ENCODE results near the gene SIGLEC5. TPM values are rescaled to one million over a fixed set of nuclear protein-coding genes. Genes with fewer than 3 reads are reported as not detected.

Gene SIGLEC5
- total RNA-seq, 1 experiment from 2014 or later: not detected

DNA sequence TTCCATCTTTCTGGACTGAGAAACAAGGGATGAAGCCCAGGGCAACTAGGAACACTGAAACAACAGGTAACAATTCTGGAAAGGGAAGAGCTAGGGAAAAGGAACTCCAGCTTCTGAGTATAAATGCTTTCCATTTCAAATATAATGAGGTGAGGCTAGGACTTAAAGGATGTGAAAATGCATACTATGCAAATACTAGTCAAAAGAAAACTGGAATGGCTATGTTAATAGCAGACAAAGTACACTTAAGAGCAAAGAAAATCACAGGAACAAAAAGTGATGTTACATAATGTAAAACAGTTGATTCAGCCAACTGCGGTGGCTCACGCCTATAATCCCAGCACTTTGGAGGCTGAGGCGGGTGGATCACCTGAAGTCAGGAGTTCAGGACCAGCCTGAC, 10.2 kb upstream of the SIGLEC5 start:
- Histone ChIP-seq H3K36me3 (no peaks in the 10 kb centered on the region), H3K27me3 (no peaks in the 10 kb centered on the region), H3K4me3 (no peak overlapping the region), H3K9me3 (no peaks in the 10 kb centered on the region)
- no peak for DNase-seq

GRCh38 chr19:51639916-51640315, 9.7 kb upstream of the SIGLEC5 start:
- DNase-seq: no peak
- Histone ChIP-seq H3K9me3 (no peaks in the 10 kb centered on the region), H3K36me3 (no peaks in the 10 kb centered on the region), H3K27me3 (no peaks in the 10 kb centered on the region), H3K4me3 (no peak overlapping the region)

- DNase-seq: no peak
- no peaks in the 10 kb centered on the region for H3K9me3 ChIP-seq
- no peak overlapping the region for H3K4me3 ChIP-seq
- no peaks in the 10 kb centered on the region for H3K27me3 ChIP-seq
- H3K36me3 ChIP-seq: no peaks in the 10 kb centered on the region
Measured at GRCh38 chr19:51637362-51637978, 7.3 kb upstream of the SIGLEC5 start.

DNA sequence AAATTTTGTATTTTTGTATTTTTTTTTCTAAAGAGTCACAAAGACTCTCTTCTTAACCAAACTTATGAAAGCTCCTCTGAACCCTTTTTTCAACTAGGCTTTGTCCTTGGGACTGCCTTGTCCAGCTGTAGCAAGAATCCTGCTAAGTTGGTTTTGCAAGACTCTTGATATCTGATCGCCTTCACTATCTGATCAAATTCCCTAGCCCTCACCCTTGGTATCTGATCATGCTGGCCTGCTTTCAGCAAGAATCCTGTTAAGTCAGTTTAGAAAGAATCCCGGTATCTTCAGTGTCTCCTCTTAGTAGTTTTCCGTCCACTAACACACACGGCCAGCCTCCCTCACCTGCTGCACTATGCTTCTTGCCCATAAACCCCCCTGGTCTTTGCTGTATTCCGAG, 1.9 kb upstream of the SIGLEC5 start:
- Histone ChIP-seq H3K9me3 (no peaks in the 10 kb centered on the region), H3K36me3 (no peaks in the 10 kb centered on the region), H3K4me3 (no peak overlapping the region), H3K27me3 (peaks cover 3% of the 10 kb centered on the region)
- DNase-seq: no peak

DNA sequence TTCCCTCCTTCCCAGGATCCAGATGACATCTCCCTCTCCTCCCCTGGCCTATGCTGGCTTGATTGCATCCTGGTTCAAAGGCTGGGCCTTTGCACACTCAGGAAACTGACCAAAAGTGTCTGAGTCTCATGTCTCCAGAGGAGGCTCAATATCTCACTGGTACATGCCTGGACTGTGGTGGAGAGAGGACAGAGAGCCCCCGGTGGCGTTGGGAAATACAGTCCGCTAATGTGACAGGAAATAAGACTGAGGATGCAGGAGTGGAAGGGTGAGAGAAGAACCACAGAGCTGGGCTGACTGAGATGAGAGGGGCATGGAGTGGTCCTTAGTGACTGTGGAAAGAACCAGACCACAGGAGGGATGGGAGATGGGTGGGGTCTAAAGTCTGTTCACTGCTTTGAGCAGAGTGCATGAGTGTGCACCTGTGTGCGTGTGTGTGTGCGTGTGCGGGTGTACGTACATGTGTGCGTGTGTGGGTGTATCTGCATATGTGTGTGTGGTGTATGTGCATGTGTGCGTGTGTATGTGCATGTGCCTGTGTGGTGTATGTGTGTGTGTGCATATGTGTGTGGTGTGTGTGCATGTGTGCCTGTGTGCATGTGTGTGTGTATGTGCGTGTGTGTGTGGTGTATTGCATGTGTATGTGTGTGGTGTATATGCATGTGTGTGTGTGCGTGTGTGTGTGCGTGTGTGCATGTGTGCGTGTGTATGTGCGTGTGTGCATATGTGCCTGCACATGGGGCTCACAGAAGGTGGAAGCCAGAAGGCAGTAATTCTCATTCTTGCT, 1.9 kb downstream of the SIGLEC5 start:
- H3K36me3 ChIP-seq: no peaks in the 10 kb centered on the region
- DNase-seq: no peak
- H3K9me3 ChIP-seq: no peaks in the 10 kb centered on the region
- peaks cover 13% of the 10 kb centered on the region for H3K27me3 ChIP-seq
- H3K4me3 ChIP-seq: no peak overlapping the region

GRCh38 chr19:51627491-51628138, 2.6 kb downstream of the SIGLEC5 start:
- no peak for DNase-seq

DNA sequence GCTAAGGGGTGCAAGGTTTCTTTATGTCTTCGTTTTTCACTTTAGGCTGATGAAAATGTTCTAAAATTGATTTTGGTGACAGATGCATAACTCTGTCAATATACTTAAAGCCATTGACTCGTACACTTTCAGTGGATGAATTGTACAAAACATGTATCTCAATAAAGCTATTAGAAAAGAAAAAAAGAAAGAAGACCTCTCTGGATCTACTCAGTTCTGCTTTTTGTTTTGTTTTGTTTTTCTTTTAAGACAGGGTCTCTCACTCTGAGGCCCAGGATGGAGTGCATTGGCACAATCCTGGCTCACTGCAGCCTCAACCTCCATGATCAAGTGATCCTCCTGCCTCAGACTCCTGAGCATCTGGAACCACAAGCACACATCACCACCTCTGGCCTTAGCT, 3.5 kb downstream of the SIGLEC5 start:
- Histone ChIP-seq H3K9me3 (no peaks in the 10 kb centered on the region), H3K27me3 (peaks cover 18% of the 10 kb centered on the region), H3K4me3 (no peak overlapping the region), H3K36me3 (no peaks in the 10 kb centered on the region)
- no peak for DNase-seq

More at GRCh38 chr19:51627491-51628138, 2.6 kb downstream of the SIGLEC5 start:
- Histone ChIP-seq H3K36me3 (no peaks in the 10 kb centered on the region), H3K9me3 (no peaks in the 10 kb centered on the region), H3K27me3 (peaks cover 16% of the 10 kb centered on the region), H3K4me3 (no peak overlapping the region)

DNA sequence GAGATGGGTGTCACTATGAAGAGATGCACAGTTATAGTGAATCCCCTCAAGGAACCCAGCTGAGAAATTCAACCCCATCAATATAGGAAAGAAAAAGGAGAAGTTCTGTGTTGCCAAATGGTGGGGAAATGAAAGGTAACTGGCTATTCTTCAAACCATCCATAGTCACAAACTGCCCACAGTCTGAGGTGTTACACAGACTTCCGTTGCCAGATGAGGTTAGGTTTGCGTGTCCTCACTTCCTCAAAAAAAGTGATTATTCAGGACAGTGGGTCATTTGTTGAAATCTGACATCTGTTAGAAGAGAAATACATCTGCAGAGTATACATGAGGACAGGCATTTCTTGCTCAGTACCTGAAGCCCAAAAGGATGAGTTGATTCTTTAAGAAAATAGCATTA, 9.0 kb downstream of the SIGLEC5 start:
- H3K27me3 ChIP-seq: peaks cover 13% of the 10 kb centered on the region; the same call in 1 of the 2 replicates
- no peak for DNase-seq
- no peaks in the 10 kb centered on the region for H3K9me3 ChIP-seq

DNA sequence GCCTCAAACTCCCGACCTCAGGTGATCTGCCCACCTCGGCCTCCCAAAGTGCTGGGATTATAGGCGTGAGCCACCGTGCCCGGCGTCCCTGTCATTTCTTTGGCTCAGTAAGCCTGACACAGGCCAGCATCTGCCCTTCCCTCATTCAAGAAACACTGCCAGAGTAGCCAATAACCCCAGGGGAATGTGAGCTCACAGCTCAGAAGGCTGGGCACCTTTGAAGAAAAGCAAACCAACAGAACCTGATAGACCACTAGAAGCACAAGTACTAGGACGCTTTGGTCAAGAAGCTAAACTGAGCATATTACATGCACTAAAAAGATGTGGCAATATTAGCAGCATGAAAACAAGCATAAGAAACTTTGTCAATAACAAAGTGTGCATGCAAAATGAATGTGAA, 14.2 kb downstream of the SIGLEC5 start:
- Histone ChIP-seq H3K27me3 (peaks cover 2% of the 10 kb centered on the region; the same call in 1 of the 2 replicates), H3K36me3 (no peaks in the 10 kb centered on the region), H3K9me3 (no peaks in the 10 kb centered on the region), H3K4me3 (no peak overlapping the region)
- no peak for DNase-seq

More for the DNA sequence above, 9.0 kb downstream of the SIGLEC5 start:
- no peaks in the 10 kb centered on the region for H3K36me3 ChIP-seq
- H3K4me3 ChIP-seq: no peak overlapping the region

DNA sequence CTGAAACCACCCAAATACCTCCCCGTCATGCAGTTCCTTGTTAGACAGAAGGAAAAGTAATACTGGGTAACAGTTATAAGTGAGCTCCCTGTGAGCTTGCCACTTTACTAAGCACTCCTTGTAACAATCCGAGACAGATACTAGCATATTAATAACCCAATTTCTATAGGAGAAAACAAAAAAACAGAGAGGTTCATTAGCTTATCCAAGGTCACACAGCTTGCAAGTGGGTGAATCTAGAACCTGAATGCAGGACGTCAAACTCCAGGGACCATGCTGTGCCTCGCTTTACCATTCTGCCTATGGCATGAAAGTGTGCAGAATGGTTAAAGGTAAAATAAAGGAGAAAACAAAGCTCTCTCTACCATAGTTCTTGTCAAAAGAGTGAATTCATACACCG, 15.4 kb downstream of the SIGLEC5 start:
- Histone ChIP-seq H3K9me3 (no peaks in the 10 kb centered on the region), H3K27me3 (peaks cover 2% of the 10 kb centered on the region; the same call in 1 of the 2 replicates), H3K4me3 (no peak overlapping the region), H3K36me3 (no peaks in the 10 kb centered on the region)
- DNase-seq: no peak

GRCh38 chr19:51610576-51610975, 19.6 kb downstream of the SIGLEC5 start:
- no peak overlapping the region for H3K4me3 ChIP-seq
- DNase-seq: no peak
- H3K9me3 ChIP-seq: no peaks in the 10 kb centered on the region
- no peaks in the 10 kb centered on the region for H3K27me3 ChIP-seq
- no peaks in the 10 kb centered on the region for H3K36me3 ChIP-seq

DNA sequence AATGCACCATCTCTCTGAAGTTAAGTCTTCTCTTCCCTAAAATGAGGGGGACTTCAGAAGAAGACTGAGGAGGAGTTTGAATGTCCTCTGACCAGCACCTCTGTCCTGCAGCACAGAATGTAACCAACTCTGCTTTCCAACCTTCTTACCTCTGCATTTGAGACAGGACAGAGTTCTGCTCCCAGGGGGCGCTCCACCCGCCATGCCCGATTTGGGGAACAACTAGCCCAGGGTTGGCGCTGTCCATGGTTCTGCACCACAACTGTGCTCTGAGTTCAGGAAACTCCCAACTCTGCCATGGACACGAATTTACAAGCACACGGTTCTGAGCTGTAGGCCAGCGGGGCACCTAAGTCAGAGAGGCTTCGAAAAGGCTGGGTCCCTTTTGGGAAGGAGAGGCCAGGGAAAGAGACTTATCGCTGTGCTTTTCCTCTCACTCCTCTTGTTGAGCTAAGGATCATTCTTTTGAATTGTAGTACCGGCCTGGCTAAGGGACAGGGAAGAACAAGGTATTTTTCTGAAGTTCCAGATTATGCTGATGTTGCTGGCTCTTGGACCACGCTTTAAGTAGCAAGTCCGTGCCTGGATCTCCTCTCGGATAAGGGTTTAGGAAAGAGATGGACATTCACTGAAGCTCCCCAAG, 22.2 kb downstream of the SIGLEC5 start:
- Histone ChIP-seq H3K4me3 (no peak overlapping the region), H3K36me3 (no peaks in the 10 kb centered on the region), H3K27me3 (no peaks in the 10 kb centered on the region), H3K9me3 (no peaks in the 10 kb centered on the region)
- DNase-seq: peak; percentile 76

- Histone ChIP-seq H3K4me3 (no peak overlapping the region), H3K9me3 (no peaks in the 10 kb centered on the region), H3K27me3 (no peaks in the 10 kb centered on the region), H3K36me3 (no peaks in the 10 kb centered on the region)
- no peak for DNase-seq
Measured at GRCh38 chr19:51607077-51607476, 23.1 kb downstream of the SIGLEC5 start.

DNA sequence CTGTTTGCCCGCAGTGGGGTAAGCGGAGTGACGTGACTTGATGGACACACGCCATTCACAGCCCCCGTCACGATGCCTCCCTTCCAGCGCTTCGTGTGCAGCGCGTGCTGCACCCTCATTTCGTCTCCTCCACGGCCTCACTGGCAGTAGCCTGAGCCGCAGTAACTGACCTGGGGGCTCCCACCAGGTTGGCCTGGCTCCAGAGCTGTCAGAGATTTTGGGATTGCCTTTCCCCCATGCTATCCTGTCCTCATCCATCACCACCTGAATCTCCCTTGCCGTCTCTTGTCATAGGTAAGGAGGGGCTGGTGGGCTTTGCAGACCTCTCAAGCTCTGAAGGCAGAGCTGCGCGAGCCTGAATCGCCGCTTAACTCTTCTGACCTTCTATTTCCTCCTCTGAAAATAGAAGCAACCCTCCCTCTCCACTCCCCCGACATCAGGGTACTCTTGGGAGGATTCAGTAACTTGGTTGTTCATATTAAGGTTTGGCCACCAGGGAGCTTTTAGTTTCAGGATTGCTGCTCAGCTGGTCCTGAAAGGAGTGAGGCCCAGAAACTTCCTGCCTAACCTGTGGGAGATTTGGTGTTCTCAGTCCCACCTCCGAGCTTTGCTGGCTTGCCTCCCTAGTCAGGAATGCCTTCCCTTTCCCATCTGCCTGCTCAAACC, 27.9 kb downstream of the SIGLEC5 start:
- no peaks in the 10 kb centered on the region for H3K27me3 ChIP-seq
- H3K36me3 ChIP-seq: no peaks in the 10 kb centered on the region
- no peak for DNase-seq
- H3K9me3 ChIP-seq: no peaks in the 10 kb centered on the region; the same call in 1 of the 2 replicates
- no peak overlapping the region for H3K4me3 ChIP-seq

DNA sequence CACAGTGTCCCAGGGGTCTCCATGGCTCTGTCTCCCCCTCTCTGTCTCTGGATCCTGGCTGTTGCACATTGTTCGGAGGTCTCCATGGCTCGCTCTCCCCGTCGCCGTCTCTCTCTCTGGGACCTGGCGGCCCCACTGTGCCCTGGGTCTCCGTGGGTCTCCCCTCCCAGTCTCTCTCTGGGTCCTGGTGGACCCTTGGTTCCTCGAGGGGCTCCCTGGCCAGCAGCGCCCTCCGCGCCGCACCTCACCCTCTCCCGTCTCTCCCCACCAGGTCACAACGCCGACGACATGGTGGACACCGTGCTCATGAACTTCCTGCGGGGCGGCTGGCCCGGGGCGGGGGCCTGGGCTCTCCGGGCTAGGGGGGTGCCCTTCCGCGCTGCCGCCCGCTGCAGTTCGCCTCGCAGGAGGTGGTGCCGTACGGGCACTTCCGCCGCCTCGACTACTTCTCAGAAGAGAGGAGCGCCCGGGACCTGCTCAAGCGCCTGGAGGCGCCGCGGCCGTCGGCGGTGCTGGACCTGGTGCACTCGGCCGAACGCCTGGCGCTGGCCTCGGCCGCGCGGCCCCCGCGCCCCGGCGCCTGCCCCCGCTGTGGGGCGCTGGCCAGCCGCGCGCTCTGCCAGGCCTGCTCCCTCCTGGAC, 29.1 kb downstream of the SIGLEC5 start:
- Histone ChIP-seq H3K27me3 (no peaks in the 10 kb centered on the region), H3K4me3 (no peak overlapping the region), H3K9me3 (no peaks in the 10 kb centered on the region; the same call in 1 of the 2 replicates), H3K36me3 (no peaks in the 10 kb centered on the region)
- no peak for DNase-seq

DNA sequence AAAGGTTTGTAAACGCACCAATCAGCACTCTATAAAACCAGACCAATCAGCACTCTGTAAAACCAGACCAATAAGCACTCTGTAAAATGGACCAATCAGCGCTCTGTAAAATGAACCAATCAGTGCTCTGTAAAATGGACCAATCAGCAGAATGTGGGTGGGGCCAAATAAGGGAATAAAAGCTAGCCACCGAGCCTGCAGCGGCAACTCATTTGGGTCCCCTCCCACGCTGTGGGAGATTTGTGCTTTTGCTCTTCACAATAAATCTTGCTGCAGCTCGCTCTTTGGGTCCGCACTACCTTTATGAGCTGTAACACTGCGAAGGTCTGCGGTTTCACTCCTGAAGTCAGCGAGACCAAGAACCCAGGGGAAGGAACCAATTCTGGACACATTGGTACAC, 31.1 kb downstream of the SIGLEC5 start:
- no peaks in the 10 kb centered on the region; the same call in 1 of the 2 replicates for H3K9me3 ChIP-seq
- no peak for DNase-seq

More for the DNA sequence above, 31.1 kb downstream of the SIGLEC5 start:
- no peaks in the 10 kb centered on the region for H3K36me3 ChIP-seq
- no peak overlapping the region for H3K4me3 ChIP-seq
- H3K27me3 ChIP-seq: no peaks in the 10 kb centered on the region
